GM12865 (cell line): ENCODE data around the gene FASN.

Experiments
- DNase-seq: peaks from one replicate; pipeline ENCODE4 v3.0.0; 2010; ENCODE audit warnings: low read depth
- H3K4me3 ChIP-seq: 2 replicates; pipeline ENCODE4 v1.5.1; 2011; ENCODE audit warnings: mild to moderate bottlenecking, low read depth, low read length, control low read depth
- TF ChIP-seq, protein P1 (sequence below): IDR thresholded peaks from 2 replicates; pipeline ENCODE4 v1.5.1; 2011; ENCODE audit warnings: low read length, control low read depth, low read depth, inconsistent platforms; ENCODE audit not compliant: insufficient read depth; ENCODE audit errors: missing control alignments

FASN gene

GRCh38 chr17:82036634-82037091, 61.4 kb downstream of the FASN start:
- TF ChIP-seq, protein P1, sequence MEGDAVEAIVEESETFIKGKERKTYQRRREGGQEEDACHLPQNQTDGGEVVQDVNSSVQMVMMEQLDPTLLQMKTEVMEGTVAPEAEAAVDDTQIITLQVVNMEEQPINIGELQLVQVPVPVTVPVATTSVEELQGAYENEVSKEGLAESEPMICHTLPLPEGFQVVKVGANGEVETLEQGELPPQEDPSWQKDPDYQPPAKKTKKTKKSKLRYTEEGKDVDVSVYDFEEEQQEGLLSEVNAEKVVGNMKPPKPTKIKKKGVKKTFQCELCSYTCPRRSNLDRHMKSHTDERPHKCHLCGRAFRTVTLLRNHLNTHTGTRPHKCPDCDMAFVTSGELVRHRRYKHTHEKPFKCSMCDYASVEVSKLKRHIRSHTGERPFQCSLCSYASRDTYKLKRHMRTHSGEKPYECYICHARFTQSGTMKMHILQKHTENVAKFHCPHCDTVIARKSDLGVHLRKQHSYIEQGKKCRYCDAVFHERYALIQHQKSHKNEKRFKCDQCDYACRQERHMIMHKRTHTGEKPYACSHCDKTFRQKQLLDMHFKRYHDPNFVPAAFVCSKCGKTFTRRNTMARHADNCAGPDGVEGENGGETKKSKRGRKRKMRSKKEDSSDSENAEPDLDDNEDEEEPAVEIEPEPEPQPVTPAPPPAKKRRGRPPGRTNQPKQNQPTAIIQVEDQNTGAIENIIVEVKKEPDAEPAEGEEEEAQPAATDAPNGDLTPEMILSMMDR = no peak
- peak overlapping the region; percentile 61 for H3K4me3 ChIP-seq
- DNase-seq = no peak

GRCh38 chr17:82035956-82036633, 61.9 kb downstream of the FASN start:
- no peak for DNase-seq
- TF ChIP-seq, protein P1 = no peak
- no peak overlapping the region for H3K4me3 ChIP-seq

DNA sequence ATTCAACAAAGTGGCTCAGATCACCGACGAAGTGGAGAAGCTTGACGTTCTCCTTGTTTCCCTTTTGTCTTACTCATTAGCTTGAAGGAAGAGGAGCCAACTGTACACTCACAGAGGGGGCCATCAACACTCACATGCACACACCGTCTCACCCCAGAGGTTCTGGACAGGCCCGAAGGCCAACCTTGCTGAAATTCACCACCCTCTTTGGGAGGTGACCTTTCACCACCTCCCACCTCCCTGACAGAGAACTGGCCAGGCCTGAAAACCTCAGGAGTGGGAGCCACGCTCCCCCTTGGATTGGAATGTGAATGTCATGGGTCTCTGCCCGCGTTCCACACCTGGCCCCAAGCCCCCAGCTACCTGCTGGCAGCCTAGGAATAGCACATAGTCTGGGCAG, 62.5 kb downstream of the FASN start:
- no peak for DNase-seq
- TF ChIP-seq, protein P1 = no peak
- H3K4me3 ChIP-seq = no peak overlapping the region

GRCh38 chr17:82034371-82035011, 63.5 kb downstream of the FASN start:
- no peak for DNase-seq
- H3K4me3 ChIP-seq = no peak overlapping the region
- TF ChIP-seq, protein P1 = no peak

DNA sequence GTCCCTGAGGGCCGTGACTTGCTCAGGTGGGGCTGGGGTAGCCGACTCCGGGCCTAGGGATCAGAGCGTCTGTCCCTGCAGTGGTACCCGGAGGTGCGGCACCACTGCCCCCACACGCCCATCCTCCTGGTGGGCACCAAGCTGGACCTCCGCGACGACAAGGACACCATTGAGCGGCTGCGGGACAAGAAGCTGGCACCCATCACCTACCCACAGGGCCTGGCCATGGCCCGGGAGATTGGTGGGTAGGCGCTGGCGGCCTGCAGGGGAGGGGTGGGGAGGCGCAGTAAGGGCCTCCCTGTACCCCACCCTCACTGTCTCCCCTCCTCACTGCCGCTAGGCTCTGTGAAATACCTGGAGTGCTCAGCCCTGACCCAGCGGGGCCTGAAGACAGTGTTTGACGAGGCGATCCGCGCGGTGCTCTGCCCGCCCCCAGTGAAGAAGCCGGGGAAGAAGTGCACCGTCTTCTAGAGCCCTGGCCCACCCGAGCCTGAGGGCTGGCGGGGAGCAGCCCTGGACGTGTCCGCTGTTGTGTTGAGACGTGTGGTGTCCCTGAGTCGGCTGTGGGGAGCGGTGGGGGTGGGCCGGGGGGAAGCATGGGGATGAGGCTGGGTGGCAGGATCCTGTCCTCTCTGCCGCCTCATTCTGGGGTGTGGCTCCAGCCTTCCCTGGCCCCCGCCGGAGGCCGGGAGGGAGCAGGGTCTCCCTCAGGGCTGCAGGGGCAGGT, 64.5 kb downstream of the FASN start:
- DNase-seq = no peak
- no peak overlapping the region for H3K4me3 ChIP-seq
- TF ChIP-seq, protein P1 = no peak

GRCh38 chr17:82031885-82032627, 66.0 kb downstream of the FASN start:
- no peak overlapping the region for H3K4me3 ChIP-seq
- peak; percentile 35 for DNase-seq
- TF ChIP-seq, protein P1 = no peak
